Dedifferentiated amniotic fluid mesenchymal stem cell (primary cell): ENCODE results near the gene PLXNA4.

Experiments
- DNase-seq: peaks from one replicate; pipeline ENCODE4 v3.0.0-alpha.2; 2016; ENCODE audit errors: extremely low spot score

Gene PLXNA4

DNA sequence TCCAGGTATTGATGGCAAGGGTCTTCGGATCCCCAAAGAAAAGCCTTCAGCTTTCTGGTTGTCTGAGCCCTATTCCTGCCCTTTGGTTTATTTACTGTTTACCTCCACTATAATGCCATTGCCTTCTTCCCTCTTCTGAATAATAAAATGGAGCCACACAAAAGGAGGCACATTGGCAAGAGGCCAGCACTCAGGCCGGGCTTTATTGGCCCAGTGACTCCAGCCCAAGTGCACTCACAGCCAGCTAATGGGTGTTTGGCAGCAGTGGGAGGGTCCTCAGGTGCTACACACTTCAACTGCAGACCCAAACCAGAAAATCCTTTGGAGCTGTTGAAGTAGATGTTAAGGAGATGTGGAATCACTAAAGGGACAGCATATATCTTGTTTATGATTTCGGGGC lies 336.0 kb downstream of the PLXNA4 start:
- no peak for DNase-seq

DNA sequence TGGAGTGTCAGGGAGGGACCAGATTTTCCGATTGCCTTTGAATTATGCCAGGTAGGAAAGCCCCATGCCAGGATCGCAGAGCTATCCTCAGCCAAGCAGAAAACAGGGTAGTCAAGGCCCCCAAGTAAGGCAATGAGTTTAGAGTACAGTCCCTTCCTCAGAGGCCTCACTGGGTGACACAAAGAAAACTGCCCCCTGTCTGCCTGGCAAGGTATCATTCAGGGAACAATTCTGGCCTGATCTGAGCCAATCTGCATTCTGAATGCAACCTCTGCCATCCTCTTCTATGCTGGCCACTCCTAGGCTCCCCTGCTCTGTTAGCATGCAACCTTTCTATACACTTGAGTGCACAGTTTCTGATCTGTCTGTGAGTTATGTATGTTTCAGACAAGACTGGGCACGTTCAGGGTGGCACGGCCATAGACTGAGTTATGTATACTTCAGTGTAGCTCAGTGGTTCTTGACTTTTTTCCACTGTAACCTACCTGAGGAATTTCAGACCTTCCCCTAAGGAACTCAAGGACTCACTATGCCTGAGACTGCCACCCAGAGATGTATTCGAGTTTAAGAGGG lies 336.8 kb downstream of the PLXNA4 start:
- no peak for DNase-seq

DNA sequence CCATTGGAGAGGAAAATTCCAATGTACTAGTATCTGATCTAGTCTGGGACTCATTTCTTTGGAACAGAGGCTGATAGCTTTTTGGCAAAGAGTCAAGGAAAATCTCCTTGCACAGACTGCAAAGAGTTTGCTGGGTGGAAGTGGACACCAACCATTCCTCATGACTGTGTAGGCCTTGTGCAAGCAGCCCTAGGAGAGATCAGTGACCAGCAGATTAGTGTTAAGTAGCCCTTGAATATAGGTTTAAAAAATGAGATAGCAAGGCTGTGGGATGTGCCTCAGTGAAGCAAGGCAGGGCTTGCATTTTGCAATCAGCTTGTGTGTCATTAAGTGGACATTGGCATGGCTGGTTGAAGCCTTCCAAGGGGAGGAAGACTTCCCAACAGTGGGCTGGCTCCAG lies 341.6 kb downstream of the PLXNA4 start:
- no peak for DNase-seq

DNA sequence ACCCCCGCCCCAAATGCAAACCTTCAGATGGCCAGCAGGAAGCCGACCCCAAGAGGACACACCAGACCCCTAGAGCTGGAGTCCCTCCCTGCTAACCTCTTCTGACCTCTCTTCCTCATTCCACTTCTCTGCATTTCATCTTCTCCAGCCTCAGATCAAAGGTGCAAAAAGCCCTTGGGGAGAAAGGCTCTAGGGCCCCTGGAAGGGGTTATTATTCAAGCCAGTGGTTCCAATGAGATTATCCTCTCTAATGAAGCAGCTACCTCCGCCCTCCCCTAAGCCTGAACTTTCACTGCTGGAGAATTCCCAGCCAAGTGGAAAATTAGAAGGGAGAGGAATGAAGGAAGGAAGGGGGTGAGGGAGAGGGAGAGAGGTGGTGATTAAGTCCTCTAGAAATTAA lies 343.9 kb downstream of the PLXNA4 start:
- DNase-seq = no peak

DNA sequence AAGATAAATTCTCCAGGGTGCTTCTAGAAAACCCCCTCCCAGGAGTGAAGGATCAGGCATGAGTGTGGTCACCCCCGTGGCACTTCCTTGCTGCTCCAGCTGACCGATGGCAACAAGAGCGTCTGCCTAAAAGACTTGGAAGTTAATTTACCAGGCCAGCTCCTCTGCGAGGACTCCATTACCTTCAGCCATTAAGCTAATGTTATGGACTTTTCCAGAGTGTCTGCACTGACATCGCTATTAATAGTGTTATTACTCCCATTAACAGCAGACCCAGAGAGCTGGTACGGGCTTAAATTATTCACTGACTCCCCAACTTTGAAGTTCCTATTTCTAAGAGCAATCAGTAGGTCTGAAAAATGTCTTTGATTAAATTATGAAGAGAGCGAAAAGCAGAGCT lies 345.8 kb downstream of the PLXNA4 start:
- DNase-seq = no peak

DNA sequence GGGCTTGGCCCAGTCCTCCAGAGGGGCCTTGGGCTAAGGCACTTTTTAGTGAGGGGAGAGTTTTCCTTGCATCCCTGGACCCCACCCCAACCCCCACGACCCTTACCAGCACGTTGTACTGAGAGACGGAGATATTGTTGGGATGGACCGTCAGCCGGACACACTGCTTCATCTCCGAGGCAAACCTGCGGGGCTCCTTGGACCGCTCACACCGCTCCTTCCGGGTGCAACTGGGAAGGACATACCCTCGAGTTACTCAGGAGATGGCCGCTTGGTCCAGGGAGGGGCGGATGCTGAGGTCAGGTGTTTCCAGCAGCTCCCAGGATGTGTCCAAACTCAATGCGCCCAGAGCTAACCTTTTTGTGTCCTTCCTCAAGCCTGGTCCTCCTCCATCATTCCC lies 348.0 kb downstream of the PLXNA4 start:
- DNase-seq = no peak

DNA sequence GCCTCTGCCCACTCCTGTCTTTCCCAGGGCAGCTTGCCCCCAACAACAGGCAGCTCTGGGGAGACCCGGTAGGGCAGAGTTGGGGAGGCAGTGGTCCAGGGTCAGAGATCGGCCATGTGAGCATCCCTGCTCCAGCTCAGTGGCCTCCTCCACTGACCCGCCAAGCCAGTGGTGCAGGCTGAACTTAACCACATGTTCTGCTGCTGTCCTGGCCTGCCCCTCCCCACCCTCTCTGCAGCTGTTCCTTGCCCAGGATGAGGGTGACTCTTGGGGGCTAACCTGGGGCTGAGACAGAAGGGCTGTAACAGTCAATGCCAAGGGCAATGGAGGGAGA lies 349.3 kb downstream of the PLXNA4 start:
- DNase-seq = no peak

DNA sequence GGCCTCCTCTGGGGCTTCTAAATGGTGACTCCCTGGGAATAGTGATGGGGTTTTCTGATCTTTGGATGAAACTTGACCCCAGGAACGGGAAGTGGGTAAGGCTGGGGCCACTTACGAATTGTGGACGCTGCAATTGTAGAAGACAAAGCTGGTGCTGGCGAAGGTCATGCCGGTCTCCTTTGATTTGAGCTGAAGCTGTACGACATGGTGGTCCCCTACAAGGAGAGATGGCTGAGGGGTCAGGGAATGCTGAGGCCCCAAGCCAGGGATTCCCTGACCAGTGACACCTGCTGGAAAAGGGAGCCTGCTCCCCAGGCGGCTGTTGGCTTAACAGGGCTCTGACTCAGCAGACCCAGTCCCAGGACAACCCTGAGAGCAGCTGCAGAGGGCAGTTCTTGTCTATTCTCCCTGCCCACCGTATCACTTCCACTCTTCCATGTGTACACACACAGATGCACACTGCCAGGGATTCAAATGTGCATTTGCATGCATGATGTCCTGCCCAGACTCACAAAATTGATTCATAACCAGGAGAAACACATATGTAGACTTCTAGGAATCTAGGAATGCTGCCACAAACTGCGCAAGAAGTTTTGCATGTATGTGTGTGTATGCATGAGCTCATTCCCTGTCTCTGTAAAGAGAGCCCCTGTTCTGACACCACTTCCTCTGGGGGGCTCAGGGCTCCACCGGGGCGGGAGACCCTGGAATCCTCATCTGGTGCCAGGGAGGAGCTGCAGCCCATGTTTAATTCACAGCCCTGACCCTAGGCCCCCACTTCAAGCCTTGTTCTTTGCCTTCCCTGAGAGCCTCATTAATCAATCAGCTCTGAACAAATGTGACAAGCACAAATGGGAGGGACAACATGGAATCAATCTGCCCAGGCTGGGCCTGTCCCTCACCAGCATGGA lies 350.0 kb downstream of the PLXNA4 start:
- DNase-seq = no peak

DNA sequence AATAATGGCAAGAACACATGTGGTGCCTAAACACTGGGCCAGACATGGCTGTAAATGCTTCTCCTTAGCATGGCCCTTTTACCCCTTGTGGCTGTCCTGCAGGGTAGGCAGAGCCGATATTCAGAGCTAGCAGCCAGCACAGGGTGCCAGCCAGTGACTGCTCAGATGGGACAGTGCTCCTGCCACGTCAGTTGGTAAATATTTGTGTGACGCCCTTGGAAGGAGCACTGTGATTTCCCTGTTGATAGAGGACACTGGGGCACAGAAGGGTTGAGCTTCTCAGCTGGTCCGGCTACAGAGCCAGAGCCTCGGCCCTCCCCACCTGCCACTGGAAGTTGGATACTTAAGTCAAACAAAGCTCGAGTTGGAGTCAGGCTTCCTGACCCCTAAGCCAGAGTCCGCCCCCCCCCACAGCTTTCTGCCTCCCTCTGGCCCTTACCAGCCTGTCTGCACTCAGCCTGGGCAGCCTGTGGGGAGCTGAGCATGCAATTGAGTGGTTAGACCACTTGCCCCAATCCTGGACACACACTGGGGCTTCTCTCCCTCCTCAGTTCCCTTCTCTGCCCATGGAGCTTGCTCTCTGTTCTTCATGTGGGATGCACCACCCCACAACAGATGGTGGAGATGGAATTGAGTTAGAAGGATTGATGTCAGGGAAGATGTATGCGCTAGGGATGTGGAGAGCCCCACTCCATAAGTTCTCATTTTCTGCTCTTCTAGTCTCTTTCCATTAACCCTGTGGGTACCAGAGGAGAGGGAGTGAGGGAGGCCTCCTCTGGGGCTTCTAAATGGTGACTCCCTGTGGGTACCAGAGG lies 350.8 kb downstream of the PLXNA4 start:
- no peak for DNase-seq

DNA sequence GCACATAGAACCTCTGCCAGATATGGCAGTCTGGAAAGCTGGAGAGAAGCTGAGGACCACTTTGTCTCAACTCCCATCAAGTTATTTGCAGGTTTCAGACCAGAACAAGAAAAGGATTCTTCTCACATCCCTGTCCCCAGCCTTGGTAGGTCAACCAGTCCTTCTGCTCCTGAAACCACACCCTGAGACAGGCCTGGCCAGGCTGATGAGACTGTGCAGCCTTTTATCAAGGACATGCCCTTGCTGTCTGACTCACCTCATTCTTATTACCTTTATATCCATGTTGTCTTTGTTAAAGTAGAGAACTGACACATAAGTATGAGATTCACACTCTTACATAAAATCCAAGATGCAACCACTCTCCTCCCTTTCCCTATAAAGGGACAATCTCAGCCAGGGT lies 354.9 kb downstream of the PLXNA4 start:
- no peak for DNase-seq

DNA sequence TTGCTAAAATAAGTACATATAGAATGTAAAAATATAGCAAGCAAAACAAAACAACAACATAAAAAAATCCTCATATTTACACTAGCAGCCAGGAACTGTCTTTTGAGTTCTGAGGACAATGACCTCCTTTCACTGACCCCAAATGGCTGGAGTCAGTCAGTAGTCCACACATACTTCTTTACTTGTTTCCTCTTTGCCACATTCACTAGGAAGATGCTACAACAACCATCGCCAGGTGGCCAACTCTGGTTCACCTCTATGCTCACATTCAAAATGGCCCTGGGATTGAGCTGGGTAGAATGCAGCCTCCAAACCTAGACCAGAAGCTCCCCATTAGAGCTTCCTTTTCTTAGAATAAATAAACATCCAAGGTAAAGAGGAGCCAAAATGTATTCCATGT lies 356.2 kb downstream of the PLXNA4 start:
- no peak for DNase-seq

DNA sequence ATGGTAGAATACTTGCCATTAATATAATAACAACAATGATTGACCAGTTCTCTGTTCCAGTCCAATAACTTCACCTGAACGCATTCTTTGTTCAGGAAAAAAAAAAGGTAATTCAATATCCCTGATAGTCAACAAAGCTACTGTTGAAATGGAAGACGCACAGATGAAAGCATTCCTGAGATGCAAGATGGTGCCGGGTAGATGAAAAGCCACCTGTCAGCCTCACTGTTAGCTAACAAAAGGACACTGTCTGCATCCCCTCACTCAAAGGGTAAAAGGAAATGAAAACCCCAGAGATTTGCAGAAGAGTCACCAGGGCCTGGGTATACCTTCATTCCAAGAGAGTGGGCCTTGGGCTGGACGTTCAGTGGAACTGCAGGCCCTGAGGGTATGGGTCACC lies 357.4 kb downstream of the PLXNA4 start:
- DNase-seq = no peak

DNA sequence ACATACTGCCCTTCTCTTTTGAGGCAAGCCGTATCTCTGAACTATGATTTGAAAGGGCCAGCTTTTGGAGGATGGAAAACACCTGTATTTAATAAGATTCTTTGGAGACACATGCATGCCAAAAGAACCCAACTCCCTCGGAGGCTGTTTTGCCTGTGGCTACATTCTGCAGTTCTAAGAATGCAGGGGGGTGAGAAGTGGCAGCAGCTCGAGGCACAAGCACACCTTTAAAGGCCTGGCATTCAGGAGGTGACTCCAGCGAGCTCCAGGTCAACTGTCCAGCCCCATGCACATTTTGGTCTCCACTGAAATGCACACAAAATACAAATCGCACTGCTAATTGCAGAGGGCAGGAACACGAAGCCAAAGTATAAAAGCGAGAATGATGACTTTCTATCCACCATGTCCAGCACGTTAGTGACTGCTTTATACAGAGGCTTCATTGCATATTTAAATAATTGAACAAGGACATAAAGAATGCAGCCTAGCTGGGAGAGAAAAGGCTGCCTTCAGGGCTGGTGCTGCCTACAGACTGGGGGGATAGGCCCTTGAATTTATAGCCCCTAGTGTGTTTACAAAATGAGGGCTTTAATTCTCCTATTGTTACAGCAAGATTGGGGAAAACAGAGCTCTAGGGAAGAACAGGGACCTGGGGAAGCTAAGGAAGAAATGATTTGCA lies 359.3 kb downstream of the PLXNA4 start:
- DNase-seq = no peak

DNA sequence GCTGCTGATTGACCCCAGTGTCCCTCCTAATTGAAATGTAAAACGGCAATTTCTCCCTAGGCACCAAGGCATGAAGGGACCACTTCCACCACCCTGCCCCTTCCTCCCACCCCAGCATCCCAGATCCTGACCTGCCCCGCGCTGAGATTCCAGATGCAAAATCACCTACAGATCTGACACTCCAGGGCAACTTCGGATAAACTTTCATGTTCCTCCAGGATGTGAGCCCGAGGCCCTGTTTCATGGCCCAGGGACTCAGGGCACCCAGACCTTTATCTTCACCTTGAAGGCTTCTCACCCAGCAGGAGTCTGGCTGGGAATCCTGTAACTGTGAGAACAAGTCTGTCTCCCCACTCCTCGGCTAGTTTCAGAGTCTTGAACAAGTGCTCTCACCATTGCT lies 361.8 kb downstream of the PLXNA4 start:
- DNase-seq = no peak

DNA sequence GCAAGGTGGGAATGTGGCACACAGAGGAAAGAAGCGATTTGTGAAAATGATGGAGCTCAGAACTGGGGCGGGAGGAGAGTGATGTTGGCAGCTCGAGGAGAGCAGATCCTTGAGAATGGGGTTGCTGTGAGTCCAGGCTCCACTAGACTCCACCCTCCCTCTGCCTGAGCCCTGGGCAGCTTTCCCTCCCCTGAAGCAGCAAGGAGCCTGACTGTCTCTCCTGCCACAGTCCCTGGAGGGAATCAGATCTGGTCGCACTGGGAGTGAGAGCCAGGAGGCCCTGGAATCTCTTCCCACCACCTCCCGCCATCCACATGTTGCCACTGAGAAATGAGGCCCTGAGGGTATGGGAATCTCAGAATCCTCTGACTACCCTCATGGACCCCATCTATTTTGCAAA lies 362.7 kb downstream of the PLXNA4 start:
- no peak for DNase-seq

DNA sequence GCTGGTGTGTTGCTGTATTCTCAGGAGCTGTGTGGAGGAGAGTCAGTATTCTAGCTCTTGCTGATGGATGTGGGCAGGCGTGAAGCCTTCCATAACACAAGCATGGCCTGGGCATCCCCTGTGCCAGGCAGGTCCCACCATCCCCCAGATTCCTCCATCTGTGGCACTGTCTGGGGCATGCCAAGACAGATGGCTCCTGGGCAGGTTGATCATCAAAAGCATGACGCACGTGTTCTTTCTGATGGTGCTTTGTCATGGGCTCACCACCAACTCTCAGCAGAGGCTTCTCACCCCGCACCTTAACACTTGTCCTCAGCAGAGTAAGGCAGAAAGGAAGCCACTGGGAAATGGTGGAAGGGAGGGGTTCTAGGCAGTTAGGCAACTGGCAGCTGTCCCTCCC lies 364.3 kb downstream of the PLXNA4 start:
- DNase-seq = no peak

DNA sequence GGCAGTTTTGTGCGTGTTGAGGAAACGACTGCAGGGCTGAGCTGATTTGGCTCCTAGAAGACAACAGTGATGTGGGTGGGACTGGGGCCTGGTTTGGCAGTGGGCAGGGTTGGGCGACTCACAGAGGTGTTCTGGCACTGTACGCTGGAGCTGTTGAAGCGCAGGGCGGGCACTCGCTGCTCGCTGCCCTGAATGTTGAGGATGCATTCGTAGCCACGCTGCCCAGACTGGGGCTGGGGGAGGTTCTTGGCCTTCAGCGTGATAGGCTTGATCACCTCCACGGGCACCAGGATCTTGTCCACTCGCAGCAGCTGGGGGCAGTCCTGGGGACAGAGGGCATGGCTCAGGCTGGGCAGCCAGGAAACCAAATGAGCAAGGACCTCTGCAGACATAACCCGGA lies 365.4 kb downstream of the PLXNA4 start:
- no peak for DNase-seq

DNA sequence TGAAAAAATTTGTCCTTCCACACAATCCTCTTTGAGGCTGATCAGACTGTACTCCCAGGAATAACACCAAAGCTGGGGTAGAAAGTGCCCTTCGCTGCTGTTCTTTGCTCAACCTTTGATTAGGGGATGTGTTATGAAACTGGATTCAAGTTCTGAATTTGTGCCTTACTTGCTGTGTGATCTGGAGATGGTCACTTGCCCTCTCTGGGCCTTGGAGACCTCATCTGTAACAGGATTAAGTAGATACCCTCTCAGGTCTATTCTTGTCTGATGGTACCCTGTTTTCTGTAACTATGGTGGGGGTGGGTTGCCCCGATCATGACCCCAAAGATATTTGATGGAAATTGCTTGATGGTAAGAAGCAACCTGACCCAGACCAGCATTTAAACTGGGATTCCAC lies 368.5 kb downstream of the PLXNA4 start:
- no peak for DNase-seq

DNA sequence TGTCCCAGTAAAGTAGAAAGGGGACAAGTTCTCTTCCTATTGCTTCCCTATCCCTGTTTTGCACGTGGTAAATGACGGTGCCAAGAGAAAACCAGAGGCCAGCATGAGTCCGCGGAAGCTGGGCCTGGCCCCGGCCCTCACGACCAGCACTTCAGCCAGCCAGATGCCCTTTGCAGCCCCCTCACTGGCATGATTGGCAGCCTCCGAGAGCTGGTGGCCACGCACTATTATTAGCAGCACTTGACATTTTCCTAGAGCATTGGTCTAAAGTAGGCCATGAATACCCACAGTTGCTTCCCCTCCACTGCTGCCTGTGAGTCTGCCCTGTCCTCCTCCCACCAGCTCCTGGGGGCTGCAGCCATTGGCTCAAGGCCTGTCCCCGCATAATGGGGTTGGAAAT lies 369.1 kb downstream of the PLXNA4 start:
- no peak for DNase-seq

DNA sequence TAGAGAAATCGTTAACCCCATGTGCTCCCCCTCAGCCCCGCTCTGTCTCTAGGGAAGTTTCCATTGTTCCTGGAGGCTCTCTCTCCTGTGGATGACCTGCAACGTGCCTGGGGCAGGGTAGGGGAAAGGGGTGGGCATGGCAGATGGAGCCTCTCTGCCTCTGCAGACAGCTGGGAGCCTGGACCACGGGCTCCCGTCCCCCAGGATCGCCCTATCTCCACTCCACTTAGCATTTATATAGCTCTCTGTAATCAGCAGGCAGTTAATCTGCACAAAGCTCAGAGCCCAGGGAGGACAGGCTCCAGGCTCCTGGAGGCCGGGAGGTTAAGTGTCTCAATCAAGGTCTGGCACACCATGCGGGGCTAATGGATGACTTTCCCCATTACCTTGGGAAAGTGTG lies 369.7 kb downstream of the PLXNA4 start:
- no peak for DNase-seq

DNA sequence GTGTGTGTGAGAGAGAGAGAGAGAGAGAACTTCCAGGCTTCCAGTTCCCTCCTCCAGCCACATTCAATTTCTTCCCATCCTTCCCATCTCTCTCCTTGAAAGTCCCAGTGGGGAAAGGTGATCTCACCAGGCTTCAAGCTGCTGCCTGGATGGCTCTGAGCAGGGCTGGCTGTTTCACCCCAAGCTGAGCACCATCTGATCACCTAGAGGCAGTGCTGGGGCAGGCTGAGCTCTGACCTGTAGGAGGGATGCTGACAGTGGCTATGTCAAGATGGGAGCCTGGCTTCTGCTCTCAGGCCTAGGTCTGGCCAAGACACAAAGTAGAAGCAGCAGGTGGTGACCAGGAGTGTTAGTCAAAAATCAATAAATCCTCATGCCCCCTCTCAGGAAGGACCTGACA lies 370.8 kb downstream of the PLXNA4 start:
- no peak for DNase-seq

DNA sequence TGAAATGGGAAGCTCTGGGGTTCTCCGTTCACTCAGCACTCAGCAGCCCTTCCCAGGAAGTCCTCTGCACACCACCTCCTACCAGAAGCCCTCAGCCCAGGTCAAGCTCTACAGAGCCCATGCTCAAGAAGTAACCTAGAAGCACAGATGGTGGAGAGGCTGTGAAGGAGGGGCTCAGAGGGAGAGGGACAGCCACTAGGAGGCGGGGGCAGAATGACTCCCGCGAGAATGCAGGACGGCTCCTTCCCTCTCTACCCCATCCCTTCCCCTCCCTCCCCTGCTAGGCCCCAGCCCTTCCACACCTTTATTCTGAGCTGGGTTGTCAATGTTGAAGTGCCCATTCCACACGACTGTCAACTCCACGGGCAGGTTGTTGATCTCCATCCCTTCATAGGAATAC lies 373.2 kb downstream of the PLXNA4 start:
- no peak for DNase-seq
